ENCODE measurements around the gene PPIA. TPM values are rescaled to one million over a fixed set of nuclear protein-coding genes. Genes with fewer than 3 reads are reported as not detected.
"Not testable (repeated sequence)": the region's sequence is repeated elsewhere in the genome, so short reads cannot be mapped to it uniquely, and the experiment has no call there.

Gene PPIA
- total RNA-seq, 3 donors from 2014 or later, result 1,127 to 1,313 (median 1,259) TPM

GRCh38 chr7:44771358-44771757 is 25.1 kb upstream of the PPIA start:
- no peak for TF ChIP-seq CTCF (IDR thresholded peaks at IDR 0.05)
- TF ChIP-seq POLR2A (IDR thresholded peaks at IDR 0.05), result no peak
- no peak for TF ChIP-seq POLR2AphosphoS5 (IDR thresholded peaks at IDR 0.05)
- Histone ChIP-seq H3K4me1 (peaks cover 10 to 15% of the 10 kb centered on the region in 2 donors), H3K36me3 (no peaks in the 10 kb centered on the region), H3K9me3 (no peaks in the 10 kb centered on the region), H3K27ac (no peak overlapping the region), H3K4me3 (no peak overlapping the region), H3K27me3 (no peaks in the 10 kb centered on the region)
- DNase-seq (ENCODE audit: low spot score in 2 of 2), result no peak
- intact Hi-C loops (cut with DNase I; ENCODE audit: low total_unique reads), result no loop called here

- H3K27ac ChIP-seq, result no peak overlapping the region
- H3K36me3 ChIP-seq, result no peaks in the 10 kb centered on the region
- no peak overlapping the region for H3K4me3 ChIP-seq
- peaks cover 10 to 15% of the 10 kb centered on the region in 2 donors for H3K4me1 ChIP-seq
- no peaks in the 10 kb centered on the region for H3K27me3 ChIP-seq
- H3K9me3 ChIP-seq, result no peaks in the 10 kb centered on the region
- intact Hi-C loops (cut with DNase I; ENCODE audit: low total_unique reads), result no loop called here
- DNase-seq (ENCODE audit: low spot score in 2 of 2), result no peak
- TF ChIP-seq POLR2AphosphoS5 (IDR thresholded peaks at IDR 0.05) (no peak), CTCF (IDR thresholded peaks at IDR 0.05) (no peak), POLR2A (IDR thresholded peaks at IDR 0.05) (no peak)
Measured at GRCh38 chr7:44772440-44772839, 24.0 kb upstream of the PPIA start.

- Histone ChIP-seq H3K36me3 (no peaks in the 10 kb centered on the region), H3K4me3 (no peak overlapping the region), H3K9me3 (no peaks in the 10 kb centered on the region), H3K27me3 (no peaks in the 10 kb centered on the region), H3K27ac (no peak overlapping the region), H3K4me1 (peaks cover 10 to 15% of the 10 kb centered on the region in 2 donors)
- no peak for DNase-seq (ENCODE audit: low spot score in 2 of 2)
- intact Hi-C loops (cut with DNase I; ENCODE audit: low total_unique reads), result no loop called here
- no peak for TF ChIP-seq CTCF (IDR thresholded peaks at IDR 0.05)
- TF ChIP-seq POLR2AphosphoS5 (IDR thresholded peaks at IDR 0.05), result no peak
- TF ChIP-seq POLR2A (IDR thresholded peaks at IDR 0.05), result no peak
Measured at GRCh38 chr7:44772867-44773266, 23.6 kb upstream of the PPIA start.

GRCh38 chr7:44774486-44774885 is 22.0 kb upstream of the PPIA start:
- H3K4me1 ChIP-seq; H3K36me3 ChIP-seq; H3K27me3 ChIP-seq; H3K27ac ChIP-seq; intact Hi-C loops (cut with DNase I; ENCODE audit: low total_unique reads); DNase-seq (ENCODE audit: low spot score in 2 of 2); H3K9me3 ChIP-seq; H3K4me3 ChIP-seq: not testable (repeated sequence)

GRCh38 chr7:44775383-44776107 is 20.9 kb upstream of the PPIA start:
- Histone ChIP-seq H3K4me3 (no peak overlapping the region), H3K27ac (no peak overlapping the region), H3K27me3 (no peaks in the 10 kb centered on the region), H3K36me3 (no peaks in the 10 kb centered on the region), H3K4me1 (no peaks in the 10 kb centered on the region), H3K9me3 (no peaks in the 10 kb centered on the region)
- no peak for TF ChIP-seq POLR2A (IDR thresholded peaks at IDR 0.05)
- TF ChIP-seq POLR2AphosphoS5 (IDR thresholded peaks at IDR 0.05), result no peak
- no peak for TF ChIP-seq CTCF (IDR thresholded peaks at IDR 0.05)
- intact Hi-C loops (cut with DNase I; ENCODE audit: low total_unique reads), result no loop called here
- DNase-seq (ENCODE audit: low spot score in 2 of 2), result no peak

Measured in breast epithelium (tissue), 4 donors.